Measurements from ENCODE around the gene CLEC17A.

CLEC17A gene

GRCh38 chr19:14659874-14660489 is 77.1 kb downstream of the CLEC17A start:
- no peak for DNase-seq

GRCh38 chr19:14661372-14661924 is 78.6 kb downstream of the CLEC17A start:
- DNase-seq = no peak
